Posterior cingulate gyrus (tissue), 11 donors: ENCODE results near the gene HOTAIR.
A peak's percentile ranks its signal among the peaks of the same experiment; 100 is the strongest.

Source experiments
- DNase-seq, 10 donors: peaks; one replicate each; pipeline versions ENCODE4 v3.0.0 to v3.0.0-alpha.2; 2020 to 2021; ENCODE audit warnings: mixed read lengths in 3 of 10
- intact Hi-C: fragments of 100-400 bp; cut with DNase I; formaldehyde crosslinking; loops from one replicate; pipeline ENCODE4 v1.15.1; 2023

HOTAIR gene

DNA sequence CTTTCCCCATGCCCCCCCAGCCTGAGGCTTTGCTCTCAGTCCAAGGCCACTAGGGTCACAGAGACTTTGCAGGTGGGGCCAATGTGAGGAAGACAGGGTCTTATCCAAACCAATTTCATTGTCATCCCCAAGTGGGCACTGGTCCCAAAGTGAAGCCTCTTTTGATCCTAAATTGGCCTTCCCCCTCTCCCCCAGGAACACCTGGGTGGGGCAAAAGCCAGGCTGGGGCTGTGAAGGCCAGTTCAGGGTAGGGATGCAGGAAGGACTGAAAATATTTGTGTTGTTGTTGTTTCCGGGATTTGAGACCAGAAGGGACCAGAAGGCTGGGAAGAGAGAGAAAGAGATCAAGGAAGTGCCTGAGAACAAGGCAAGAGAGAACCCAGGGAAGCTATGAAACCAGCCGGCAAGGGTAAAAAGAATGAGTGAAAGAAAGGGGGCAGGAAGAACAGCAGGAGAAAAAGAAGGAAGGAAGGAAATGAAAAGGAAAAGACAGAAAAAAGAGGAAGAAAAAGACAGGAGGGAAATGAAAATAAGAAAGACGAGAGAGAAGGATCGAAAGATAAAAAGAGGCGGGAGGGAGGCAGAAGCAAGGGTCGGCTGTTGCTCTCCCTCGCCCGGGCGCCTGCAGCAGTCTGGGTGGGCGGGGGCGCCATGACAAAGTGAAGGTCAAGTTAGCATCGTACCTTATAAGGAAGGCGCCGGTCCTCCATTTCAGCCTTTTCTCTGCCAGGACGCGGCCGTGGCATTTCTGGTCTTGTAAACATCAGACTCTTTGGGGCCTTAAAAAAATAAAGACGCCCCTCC lies 9.3 kb downstream of the HOTAIR start:
- intact Hi-C loops, result no loop called here
- peak in 2 of 10 donors; percentile 20 to 28 for DNase-seq

GRCh38 chr12:53964315-53964713 lies 10.4 kb downstream of the HOTAIR start:
- intact Hi-C loops, result no loop called here
- DNase-seq, result no peak

- intact Hi-C loops, result no loop called here
- DNase-seq, result peak in 1 of 10 donors; percentile 60
Measured at GRCh38 chr12:53963434-53964314, 11.1 kb downstream of the HOTAIR start.

DNA sequence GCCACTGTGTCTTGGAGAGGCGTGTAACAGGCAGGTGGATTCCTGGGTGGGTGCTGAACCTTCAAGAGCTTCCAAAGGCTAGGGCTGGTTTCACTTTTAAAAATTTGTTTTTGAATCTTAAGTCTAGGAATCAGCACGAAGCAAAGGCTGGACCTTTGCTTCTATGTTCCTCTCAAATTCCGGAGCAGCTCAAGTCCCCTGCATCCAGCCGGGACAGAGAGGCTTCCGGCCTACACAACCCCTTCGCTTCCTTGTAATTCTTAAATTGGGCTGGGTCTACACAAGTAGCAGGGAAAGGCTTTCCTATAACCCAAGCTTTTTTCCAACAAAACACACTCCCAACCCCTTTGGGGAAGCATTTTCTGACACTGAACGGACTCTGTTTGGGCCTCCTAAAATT lies 11.7 kb downstream of the HOTAIR start:
- intact Hi-C loops, result no loop called here
- peak in 1 of 10 donors; percentile 12 for DNase-seq

DNA sequence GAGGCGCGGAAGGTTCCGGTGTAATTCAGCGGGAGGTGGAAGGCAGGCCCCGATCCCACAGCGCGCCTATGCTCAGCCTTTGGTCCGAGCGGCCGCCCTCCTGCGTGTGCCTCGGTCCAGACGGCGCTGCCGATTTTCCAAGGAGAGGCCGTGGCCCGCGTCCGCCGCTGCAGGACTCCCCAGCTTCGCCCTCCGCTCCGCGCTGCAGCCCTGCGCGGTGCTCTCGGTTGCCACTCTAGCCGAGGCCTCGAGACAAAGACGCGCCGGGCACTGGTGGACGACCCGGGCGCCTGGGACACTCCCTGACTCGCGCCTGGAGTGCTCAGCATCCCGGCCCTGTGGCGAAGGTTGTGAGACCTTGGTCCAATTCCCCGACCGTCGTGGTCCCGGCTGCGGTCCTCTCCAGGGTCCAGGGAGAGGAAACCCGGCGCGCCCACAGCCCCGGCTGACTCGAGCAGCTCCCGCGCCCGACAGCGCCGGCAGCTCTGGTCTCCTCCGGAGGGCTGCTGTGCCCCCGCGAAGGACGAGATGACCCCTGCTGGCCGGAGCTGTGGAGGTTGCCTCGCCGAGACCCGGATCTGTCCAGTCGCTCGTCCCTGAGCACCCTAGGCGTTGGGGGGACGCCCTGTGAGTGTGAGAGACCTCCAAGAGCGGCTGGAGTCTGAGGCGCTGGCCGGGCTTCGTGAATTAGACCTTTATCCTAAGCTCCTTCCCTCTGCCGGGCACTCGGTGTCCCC lies 13.6 kb downstream of the HOTAIR start:
- intact Hi-C loops, result no loop called here
- DNase-seq, result peak in 1 of 10 donors; percentile 77

GRCh38 chr12:53960187-53961024 lies 14.3 kb downstream of the HOTAIR start:
- DNase-seq, result peak in 1 of 10 donors; percentile 3
- intact Hi-C loops, result no loop called here

DNA sequence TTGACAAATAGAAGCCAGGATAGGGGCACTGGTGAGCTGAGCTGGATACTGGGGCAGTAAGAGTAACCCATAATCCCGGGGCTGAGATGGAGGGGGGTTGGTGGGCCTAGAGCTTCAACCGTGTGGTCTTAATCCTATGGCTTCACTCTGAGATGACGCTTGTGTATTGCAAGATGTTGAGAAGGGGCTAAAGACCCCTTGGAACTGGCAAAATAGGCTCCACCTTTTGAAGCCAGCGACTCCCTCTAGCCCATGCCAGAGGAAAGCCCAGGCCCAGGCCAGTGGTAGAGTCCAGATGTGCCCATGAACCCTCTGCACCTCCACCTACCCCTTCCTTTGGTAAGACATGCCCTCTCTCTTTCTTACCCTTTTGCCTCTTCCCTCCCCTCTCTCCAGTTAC lies 15.4 kb downstream of the HOTAIR start:
- intact Hi-C loops, result no loop called here
- DNase-seq, result peak in 1 of 10 donors; percentile 4

GRCh38 chr12:53958128-53958527 lies 16.6 kb downstream of the HOTAIR start:
- peak in 1 of 10 donors; percentile 17 for DNase-seq
- intact Hi-C loops, result no loop called here

- intact Hi-C loops, result no loop called here
- no peak for DNase-seq
Measured at GRCh38 chr12:53956914-53957536, 17.7 kb downstream of the HOTAIR start.

DNA sequence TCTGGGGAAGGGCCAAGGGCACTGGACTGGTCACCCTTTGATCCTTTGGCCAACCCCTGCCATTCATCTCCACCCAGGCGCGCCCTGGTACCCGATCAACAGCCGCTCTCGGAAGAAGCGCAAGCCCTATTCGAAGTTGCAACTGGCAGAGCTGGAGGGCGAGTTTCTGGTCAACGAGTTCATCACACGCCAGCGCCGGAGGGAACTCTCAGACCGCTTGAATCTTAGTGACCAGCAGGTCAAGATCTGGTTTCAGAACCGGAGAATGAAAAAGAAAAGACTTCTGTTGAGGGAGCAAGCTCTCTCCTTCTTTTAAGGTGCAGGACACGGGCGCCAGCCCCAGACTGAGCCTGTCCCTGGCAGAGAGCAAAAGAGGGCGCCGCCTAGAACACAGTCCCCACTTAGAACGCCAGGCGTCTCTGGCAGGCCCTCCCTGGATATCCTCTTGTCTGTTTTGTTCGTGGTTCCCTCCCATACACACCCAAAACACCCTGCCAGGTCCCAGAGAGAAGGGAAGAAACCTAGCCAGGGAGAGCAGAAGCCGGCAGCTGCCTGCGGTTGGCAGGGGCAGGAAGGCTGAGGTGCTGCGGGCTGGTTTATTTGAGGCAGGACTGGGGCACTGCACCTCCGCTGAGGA lies 18.4 kb downstream of the HOTAIR start:
- no peak for DNase-seq
- intact Hi-C loops, result no loop called here

- no peak for DNase-seq
- intact Hi-C loops, result no loop called here
Measured at GRCh38 chr12:53955776-53956250, 18.9 kb downstream of the HOTAIR start.

DNA sequence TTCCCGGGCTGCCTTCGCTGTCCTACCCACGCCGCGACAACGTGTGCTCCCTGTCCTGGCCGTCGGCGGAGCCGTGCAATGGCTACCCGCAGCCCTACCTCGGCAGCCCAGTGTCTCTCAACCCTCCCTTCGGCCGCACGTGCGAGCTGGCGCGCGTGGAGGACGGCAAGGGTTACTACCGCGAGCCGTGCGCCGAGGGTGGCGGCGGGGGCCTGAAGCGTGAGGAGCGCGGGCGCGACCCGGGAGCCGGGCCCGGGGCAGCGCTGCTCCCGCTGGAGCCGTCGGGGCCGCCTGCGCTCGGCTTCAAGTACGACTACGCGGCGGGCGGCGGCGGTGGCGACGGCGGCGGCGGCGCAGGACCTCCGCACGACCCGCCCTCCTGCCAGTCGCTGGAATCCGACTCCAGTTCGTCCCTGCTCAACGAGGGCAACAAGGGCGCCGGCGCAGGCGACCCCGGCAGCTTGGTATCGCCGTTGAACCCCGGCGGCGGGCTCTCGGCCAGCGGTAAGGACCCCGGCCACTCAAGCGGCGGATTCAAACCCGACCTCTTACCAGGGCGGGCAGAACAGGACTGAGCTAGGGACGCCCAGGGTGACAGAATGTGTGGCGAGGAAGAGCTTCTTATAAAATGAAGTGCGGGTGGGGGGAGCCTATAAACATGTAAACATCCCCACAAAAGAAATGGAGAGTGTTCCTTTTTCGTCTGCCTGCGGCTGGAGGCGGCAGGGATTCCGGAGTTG lies 19.5 kb downstream of the HOTAIR start:
- intact Hi-C loops, result no loop called here
- DNase-seq, result no peak

GRCh38 chr12:53954694-53955035 lies 20.1 kb downstream of the HOTAIR start, which contains the start of gene HOXC12:
Gene HOXC12, plus strand, starts transcription at chr12:53954903. Its CDS starts 27 bp downstream, at chr12:53954930.
- intact Hi-C loops, result no loop called here
- DNase-seq, result no peak

DNA sequence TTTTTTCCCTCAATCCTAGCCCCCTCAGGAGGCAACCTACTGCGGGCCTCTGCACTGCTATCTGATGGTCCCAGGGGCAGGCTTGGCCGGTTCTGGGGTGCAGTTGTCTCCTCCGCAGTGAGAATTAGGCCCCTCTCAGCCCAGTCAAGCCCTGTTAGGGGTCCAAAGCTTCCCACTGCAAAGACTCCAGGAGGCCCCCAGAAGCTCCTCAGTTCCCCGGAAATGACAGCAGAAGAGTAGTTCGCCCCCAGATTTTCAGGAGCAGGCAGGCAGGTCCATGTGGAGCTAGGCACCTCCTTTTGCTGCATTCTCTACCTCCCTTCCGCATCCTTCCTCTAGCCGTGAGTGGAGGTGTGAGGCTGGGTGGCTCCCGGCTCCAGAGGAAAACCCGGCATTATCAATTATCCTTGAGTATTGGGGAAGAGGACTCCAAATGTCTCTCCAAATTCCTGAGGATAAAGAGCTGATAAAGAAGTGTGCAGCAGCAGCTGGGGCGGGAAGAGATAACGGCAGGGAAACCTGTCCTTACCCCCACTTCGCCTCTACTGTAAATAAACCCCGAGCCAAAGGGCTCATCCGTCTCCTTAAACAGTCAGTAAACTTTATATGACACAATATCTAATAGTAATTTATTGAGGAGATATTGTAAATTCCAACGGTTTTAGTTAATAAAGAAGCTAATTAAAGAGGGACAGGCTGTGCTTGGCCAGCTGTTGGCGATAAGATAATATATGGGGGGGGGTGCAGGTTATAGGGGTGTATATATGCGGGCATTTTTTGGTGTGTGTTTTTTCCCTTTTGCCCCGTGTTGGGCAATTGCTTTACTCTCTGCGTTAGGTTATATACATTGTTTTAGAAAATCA lies 20.7 kb downstream of the HOTAIR start:
- intact Hi-C loops, result no loop called here
- DNase-seq, result no peak

GRCh38 chr12:53952871-53953734 lies 21.7 kb downstream of the HOTAIR start:
- intact Hi-C loops, result no loop called here

GRCh38 chr12:53952335-53952694 lies 22.4 kb downstream of the HOTAIR start:
- DNase-seq, result peak in 1 of 10 donors; percentile 34
- intact Hi-C loops, result no loop called here

More at GRCh38 chr12:53952871-53953734, 21.7 kb downstream of the HOTAIR start:
- DNase-seq, result peak in 1 of 10 donors; percentile 48
